IMR-90 (cell line): ENCODE measurements around the gene PRKN. TPM values are rescaled to one million over a fixed set of nuclear protein-coding genes. Genes with fewer than 3 reads are reported as not detected.

Experiments
- ATAC-seq: fragments of 200-7000 bp; cut with Tn5 transposase; 2 replicates; pipeline ENCODE4 v1.9.1; 2020; ENCODE audit warnings: low read depth, mild to moderate bottlenecking, moderate library complexity
- BruUV-seq: library from RNA; stranded (reverse); fragments of 400-500 nt; replicated peaks from 2 replicates; lab custom pipeline; 2021; lab: Mats Ljungman, UMichigan
- CTCF ChIA-PET: fragments of 300-600 bp; formaldehyde crosslinking; extraction: SDS; loops from one replicate; lab custom pipeline; 2021; ENCODE audit warnings: antibody characterized with exemption; lab: Yijun Ruan, JAX
- POLR2A ChIA-PET: fragments of 300-600 bp; sonication (Branson Sonifier 250); formaldehyde crosslinking; loops from one replicate; lab custom pipeline; 2022; ENCODE audit warnings: antibody characterized with exemption; ENCODE audit not compliant: unreplicated experiment; lab: Charles Lee
- DNase-seq: peaks from one replicate; pipeline ENCODE4 v3.0.0; 2013
- H2AFZ ChIP-seq: replicated peaks from 2 replicates; pipeline ENCODE3; 2013; ENCODE audit warnings: low read length, mild to moderate bottlenecking; ENCODE audit not compliant: poor library complexity
- H2AK5ac ChIP-seq: 2 replicates; pipeline ENCODE4 v1.6.1; 2013; ENCODE audit warnings: low read depth, low read length, inconsistent platforms
- H2AK9ac ChIP-seq: replicated peaks from 2 replicates; pipeline ENCODE3; 2013; ENCODE audit warnings: mild to moderate bottlenecking, low read depth, low read length, moderate library complexity; ENCODE audit not compliant: poor library complexity
- H2BK120ac ChIP-seq: 2 replicates; pipeline ENCODE4 v1.6.1; 2013; ENCODE audit warnings: low read depth, low read length, inconsistent platforms
- H2BK15ac ChIP-seq: 3 replicates; pipeline ENCODE4 v1.6.1; 2013; ENCODE audit warnings: low read depth, low read length, inconsistent platforms
- H2BK20ac ChIP-seq: 2 replicates; pipeline ENCODE4 v1.6.1; 2013; ENCODE audit warnings: low read depth, mild to moderate bottlenecking, inconsistent platforms, low read length, moderate library complexity
- H2BK5ac ChIP-seq: 2 replicates; pipeline ENCODE4 v1.6.1; 2013; ENCODE audit warnings: mild to moderate bottlenecking, low read depth, low read length, inconsistent platforms; ENCODE audit not compliant: poor library complexity, severe bottlenecking
- H3K14ac ChIP-seq: replicated peaks from 2 replicates; pipeline ENCODE4 v1.6.1; 2013; ENCODE audit warnings: low read depth, low read length, inconsistent platforms
- H3K18ac ChIP-seq: 2 replicates; pipeline ENCODE4 v1.6.1; 2013; ENCODE audit warnings: low read depth, low read length, control low read depth
- H3K23ac ChIP-seq: 2 replicates; pipeline ENCODE4 v1.6.1; 2013; ENCODE audit warnings: low read depth, low read length, inconsistent platforms
- H3K27ac ChIP-seq: 2 replicates; pipeline ENCODE4 v1.5.1; 2013; ENCODE audit warnings: mild to moderate bottlenecking, control low read depth, low read length; ENCODE audit not compliant: insufficient read depth
- H3K27me3 ChIP-seq: 2 replicates; pipeline ENCODE4 v1.6.1; 2013; ENCODE audit warnings: low read length; ENCODE audit not compliant: control insufficient read depth, insufficient read depth
- H3K36me3 ChIP-seq: 2 replicates; pipeline ENCODE4 v1.6.1; 2013; ENCODE audit warnings: low read length, mixed read lengths; ENCODE audit not compliant: control insufficient read depth, insufficient read depth
- H3K4ac ChIP-seq: 2 replicates; pipeline ENCODE4 v1.6.1; 2013; ENCODE audit warnings: low read depth, low read length, inconsistent platforms
- H3K4me1 ChIP-seq: 2 replicates; pipeline ENCODE4 v1.6.1; 2013; ENCODE audit warnings: low read length, mixed read lengths; ENCODE audit not compliant: control insufficient read depth, insufficient read depth
- H3K4me2 ChIP-seq: 2 replicates; pipeline ENCODE4 v1.6.1; 2013; ENCODE audit warnings: low read depth, mild to moderate bottlenecking, control low read depth, low read length, moderate library complexity
- H3K4me3 ChIP-seq: 2 replicates; pipeline ENCODE4 v1.5.1; 2013; ENCODE audit warnings: low read depth, mild to moderate bottlenecking, control low read depth, low read length, moderate library complexity; ENCODE audit not compliant: insufficient read depth
- H3K56ac ChIP-seq: 2 replicates; pipeline ENCODE4 v1.6.1; 2013; ENCODE audit warnings: low read length, inconsistent platforms; ENCODE audit not compliant: insufficient read depth; ENCODE audit errors: extremely low read depth
- H3K79me1 ChIP-seq, 2 experiments: 2 replicates each; pipeline ENCODE4 v1.6.1; 2013; ENCODE audit warnings: low read length in 2 of 2, inconsistent platforms in 1 of 2, low read depth in 1 of 2
- H3K9ac ChIP-seq: 2 replicates; pipeline ENCODE4 v1.6.1; 2013; ENCODE audit warnings: low read depth, low read length, control low read depth
- H3K9me1 ChIP-seq: 2 replicates; pipeline ENCODE4 v1.6.1; 2013; ENCODE audit warnings: low read length, inconsistent platforms; ENCODE audit not compliant: insufficient read depth
- H3K9me3 ChIP-seq: 2 replicates; pipeline ENCODE4 v1.6.1; 2013; ENCODE audit warnings: low read length; ENCODE audit not compliant: control insufficient read depth, insufficient read depth
- H4K20me1 ChIP-seq: 2 replicates; pipeline ENCODE4 v1.6.1; 2013; ENCODE audit warnings: low read length, inconsistent platforms; ENCODE audit not compliant: insufficient read depth
- H4K5ac ChIP-seq: 2 replicates; pipeline ENCODE4 v1.6.1; 2013; ENCODE audit warnings: mild to moderate bottlenecking, low read depth, low read length, control low read depth
- H4K8ac ChIP-seq, 2 experiments: 2 replicates each; pipeline ENCODE4 v1.6.1; 2013; ENCODE audit warnings: low read depth in 2 of 2, low read length in 2 of 2, control low read depth in 1 of 2, inconsistent platforms in 1 of 2
- H4K91ac ChIP-seq: 2 replicates; pipeline ENCODE4 v1.6.1; 2013; ENCODE audit warnings: low read depth, low read length, inconsistent platforms; ENCODE audit not compliant: insufficient read depth
- BHLHE40 ChIP-seq: fragments of 150-350 bp; IDR thresholded peaks from 2 replicates; pipeline ENCODE4 v1.6.1; 2016; ENCODE audit warnings: mild to moderate bottlenecking, low read depth, low read length
- CEBPB ChIP-seq: IDR thresholded peaks from 2 replicates; pipeline ENCODE4 v1.6.1; 2012; ENCODE audit warnings: low read depth, low read length, improper control_type of control experiment
- CHD1 ChIP-seq: IDR thresholded peaks from 2 replicates; pipeline ENCODE4 v1.6.1; 2012; ENCODE audit warnings: low read depth, low read length, improper control_type of control experiment
- CTCF ChIP-seq: conservative IDR thresholded peaks from 2 replicates; pipeline ENCODE4 v1.5.1; 2012; ENCODE audit warnings: mild to moderate bottlenecking, low read depth, low read length, improper control_type of control experiment
- FOS ChIP-seq: fragments of 150-350 bp; IDR thresholded peaks from 2 replicates; pipeline ENCODE4 v1.6.1; 2016; ENCODE audit warnings: low read depth, low read length
- MAFK ChIP-seq: IDR thresholded peaks from 2 replicates; pipeline ENCODE4 v1.6.1; 2012; ENCODE audit warnings: low read depth, low read length, improper control_type of control experiment
- MAZ ChIP-seq: IDR thresholded peaks from 2 replicates; pipeline ENCODE4 v1.6.1; 2012; ENCODE audit warnings: low read depth, mild to moderate bottlenecking, low read length, improper control_type of control experiment, moderate library complexity, borderline replicate concordance
- MXI1 ChIP-seq: IDR thresholded peaks from 2 replicates; pipeline ENCODE4 v1.6.1; 2012; ENCODE audit warnings: low read depth, mild to moderate bottlenecking, low read length, moderate library complexity, borderline replicate concordance
- NFE2L2 ChIP-seq: fragments of 150-350 bp; IDR thresholded peaks from 2 replicates; pipeline ENCODE4 v1.6.1; 2016; ENCODE audit warnings: low read depth, mild to moderate bottlenecking, low read length
- POLR2A ChIP-seq: IDR thresholded peaks from 2 replicates; pipeline ENCODE4 v1.6.1; 2012; ENCODE audit warnings: mild to moderate bottlenecking, low read depth, low read length
- RAD21 ChIP-seq: IDR thresholded peaks from 2 replicates; pipeline ENCODE4 v1.6.1; 2012; ENCODE audit warnings: low read length, improper control_type of control experiment
- RCOR1 ChIP-seq: IDR thresholded peaks from 2 replicates; pipeline ENCODE4 v1.6.1; 2012; ENCODE audit warnings: mild to moderate bottlenecking, low read length, improper control_type of control experiment; ENCODE audit not compliant: insufficient replicate concordance
- RFX5 ChIP-seq: IDR thresholded peaks from 2 replicates; pipeline ENCODE4 v1.8.0; 2012; ENCODE audit warnings: low read depth, mild to moderate bottlenecking, low read length, moderate library complexity
- SMC3 ChIP-seq: fragments of 150-350 bp; IDR thresholded peaks from 2 replicates; pipeline ENCODE4 v1.6.1; 2016; ENCODE audit warnings: low read depth, mild to moderate bottlenecking, antibody characterized with exemption, low read length, moderate library complexity
- USF2 ChIP-seq: fragments of 150-350 bp; IDR thresholded peaks from 2 replicates; pipeline ENCODE4 v1.6.1; 2017; ENCODE audit warnings: mild to moderate bottlenecking, antibody characterized with exemption, low read length, low read depth
- WGBS, 2 experiments: methylation state at CpG; one replicate each; pipeline versions ENCODE4 v1.1.5 to v1.1.7; 2013; ENCODE audit warnings: missing lambda C conversion rate in 2 of 2; ENCODE audit not compliant: insufficient read length in 1 of 2; ENCODE audit errors: extremely low coverage in 2 of 2; 5-methylcytosine and 5-hydroxymethylcytosine counted together
- dilution Hi-C: fragments of 300-500 bp; cut with HindIII; formaldehyde crosslinking; loops from one replicate; pipeline ENCODE4 v1.14.3; 2018; ENCODE audit warnings: low sequenced_read_pairs; ENCODE audit not compliant: unreplicated experiment
- in situ Hi-C: fragments of 300-500 bp; cut with MboI; formaldehyde crosslinking; loops from 3 replicates; pipeline ENCODE4 v1.14.3; 2019; ENCODE audit warnings: low sequenced_read_pairs, inconsistent platforms, mixed read lengths
- intact Hi-C: fragments of 100-400 bp; cut with micrococcal nuclease; formaldehyde crosslinking; loops from 2 replicates; pipeline ENCODE4 v1.10.0; 2022
- polyA plus RNA-seq, 3 experiments: library from polyadenylated mRNA; depleted of rRNA; stranded (reverse); fragments of >200 nt; gene quantifications; 2 replicates each; pipeline ENCODE4 v1.2.3, GENCODE V29; 2012; ENCODE audit warnings: low replicate concordance in 1 of 3
- total RNA-seq: library from RNA; depleted of rRNA; stranded (reverse); fragments of >200 nt; gene quantifications from 2 replicates; pipeline ENCODE4 v1.2.3, GENCODE V29; 2012
- TF ChIP-seq, protein P1 (sequence below): fragments of 150-350 bp; IDR thresholded peaks from 2 replicates; pipeline ENCODE4 v1.6.1; 2016; ENCODE audit warnings: low read depth, mild to moderate bottlenecking, low read length, moderate library complexity, borderline replicate concordance

PRKN gene
- total and polyA plus RNA-seq, 2 of the 4 experiments (the other 2 are of a cell fraction), result 0.15 to 0.18 TPM

DNA sequence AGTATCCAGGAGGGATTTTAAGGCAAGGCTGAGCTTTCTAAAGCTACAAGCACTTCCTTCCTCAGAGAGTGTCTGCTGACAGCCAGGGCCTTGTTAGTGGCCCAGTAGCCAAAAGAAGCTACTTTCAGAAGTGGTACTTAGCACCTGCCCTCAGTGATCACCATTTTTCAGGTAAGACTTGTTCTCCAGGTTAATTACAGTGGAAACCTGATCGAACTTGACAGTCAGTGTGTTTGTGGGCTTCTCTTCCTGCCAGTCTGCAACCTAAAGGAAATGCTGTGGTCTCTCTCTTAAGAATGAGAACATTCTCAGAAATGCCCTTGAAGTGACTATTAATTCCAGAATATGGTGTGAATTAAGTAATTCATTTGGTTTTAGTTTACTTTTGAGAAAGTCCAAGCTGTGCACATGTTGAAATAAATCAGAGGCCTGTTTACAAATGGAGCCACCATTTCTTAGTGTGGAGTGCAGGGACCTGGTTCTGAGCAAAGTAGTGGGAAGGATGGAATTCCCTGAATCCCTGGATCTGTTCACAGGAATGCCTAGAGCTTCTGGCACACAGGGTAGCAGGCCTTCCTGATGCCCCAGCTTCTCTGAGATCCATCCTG is 1268.5 kb downstream of the PRKN start:
- H3K4me3 ChIP-seq, result no peak overlapping the region
- DNase-seq, result no peak
- no peak overlapping the region for H3K14ac ChIP-seq
- H2BK120ac ChIP-seq, result no peak overlapping the region
- no peaks in the 10 kb centered on the region for H3K79me1 ChIP-seq
- H2BK5ac ChIP-seq, result no peak overlapping the region
- dilution Hi-C loops, result no loop called here
- H4K5ac ChIP-seq, result no peak overlapping the region
- no peak overlapping the region for H2BK20ac ChIP-seq
- H3K9ac ChIP-seq, result no peak overlapping the region
- no peak overlapping the region for H2AK9ac ChIP-seq
- no peak overlapping the region for H2AK5ac ChIP-seq
- no peaks in the 10 kb centered on the region for H3K36me3 ChIP-seq
- ChIA-PET CTCF (interaction anchor here (0.6 kb wide), 1 partner anchor 35 kb away, joined by 4 read pairs; no protein-coding TSS in a partner anchor), POLR2A (no interaction called here)
- TF ChIP-seq USF2 (no peak), FOS (no peak), MAFK (no peak), BHLHE40 (no peak), CEBPB (no peak), RAD21 (no peak), MXI1 (no peak), SMC3 (no peak), RFX5 (no peak), CHD1 (no peak), CTCF (no peak), RCOR1 (no peak), MAZ (no peak), POLR2A (no peak), NFE2L2 (no peak)
- TF ChIP-seq, protein P1, sequence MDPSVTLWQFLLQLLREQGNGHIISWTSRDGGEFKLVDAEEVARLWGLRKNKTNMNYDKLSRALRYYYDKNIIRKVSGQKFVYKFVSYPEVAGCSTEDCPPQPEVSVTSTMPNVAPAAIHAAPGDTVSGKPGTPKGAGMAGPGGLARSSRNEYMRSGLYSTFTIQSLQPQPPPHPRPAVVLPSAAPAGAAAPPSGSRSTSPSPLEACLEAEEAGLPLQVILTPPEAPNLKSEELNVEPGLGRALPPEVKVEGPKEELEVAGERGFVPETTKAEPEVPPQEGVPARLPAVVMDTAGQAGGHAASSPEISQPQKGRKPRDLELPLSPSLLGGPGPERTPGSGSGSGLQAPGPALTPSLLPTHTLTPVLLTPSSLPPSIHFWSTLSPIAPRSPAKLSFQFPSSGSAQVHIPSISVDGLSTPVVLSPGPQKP, result no peak
- no peaks in the 10 kb centered on the region for H3K4me1 ChIP-seq
- no peak for ATAC-seq
- H3K18ac ChIP-seq, result no peak overlapping the region
- BruUV-seq, result no TSS peak
- no peak overlapping the region for H4K91ac ChIP-seq
- H3K9me3 ChIP-seq, result peaks cover 8% of the 10 kb centered on the region; the same call in 1 of the 2 replicates
- H3K4ac ChIP-seq, result no peak overlapping the region
- H4K8ac ChIP-seq, result no peak overlapping the region
- H3K9me1 ChIP-seq, result no peaks in the 10 kb centered on the region
- H4K20me1 ChIP-seq, result no peaks in the 10 kb centered on the region
- intact Hi-C loops, result no loop called here
- H3K23ac ChIP-seq, result no peak overlapping the region
- H3K4me2 ChIP-seq, result no peak overlapping the region
- H2AFZ ChIP-seq, result no peak overlapping the region
- WGBS, 2 experiments, result no CpG with 5 or more reads among the region's 1 CpG
- H3K27ac ChIP-seq, result no peak overlapping the region
- H3K56ac ChIP-seq, result no peak overlapping the region
- no peaks in the 10 kb centered on the region for H3K27me3 ChIP-seq
- in situ Hi-C loops, result no loop called here
- H2BK15ac ChIP-seq, result no peak overlapping the region
